Hepatocyte (in vitro differentiated cells): Measurements from ENCODE around the gene LRRC52. TPM values are rescaled to one million over a fixed set of nuclear protein-coding genes. Genes with fewer than 3 reads are reported as not detected.

ENCODE experiments used
- DNase-seq: peaks from one replicate; pipeline ENCODE4 v3.0.0-alpha.2; 2016; ENCODE audit warnings: low spot score
- H2AFZ ChIP-seq: fragments of 200-600 bp; sonication (generic); 2 replicates; pipeline ENCODE4 v1.6.0; 2016; ENCODE audit warnings: antibody characterized with exemption, mild to moderate bottlenecking
- H3K27ac ChIP-seq: fragments of 200-600 bp; sonication (generic); 2 replicates; pipeline ENCODE4 v1.5.1; 2016; ENCODE audit warnings: mild to moderate bottlenecking
- H3K27me3 ChIP-seq: fragments of 200-600 bp; sonication (generic); 2 replicates; pipeline ENCODE4 v1.6.1; 2016
- H3K36me3 ChIP-seq: fragments of 200-600 bp; sonication (generic); replicated peaks from 2 replicates; pipeline ENCODE4 v1.5.1; 2016; ENCODE audit warnings: low read depth; ENCODE audit not compliant: insufficient read depth
- H3K4me1 ChIP-seq: fragments of 200-600 bp; sonication (generic); 2 replicates; pipeline ENCODE4 v1.5.1; 2016; ENCODE audit warnings: mild to moderate bottlenecking, moderate library complexity; ENCODE audit not compliant: insufficient read depth
- H3K4me2 ChIP-seq: fragments of 200-600 bp; sonication (generic); 2 replicates; pipeline ENCODE4 v1.6.0; 2016
- H3K4me3 ChIP-seq: fragments of 200-600 bp; sonication (generic); 2 replicates; pipeline ENCODE4 v1.5.1; 2016; ENCODE audit warnings: mild to moderate bottlenecking
- H3K79me2 ChIP-seq: fragments of 200-600 bp; sonication (generic); 2 replicates; pipeline ENCODE4 v1.6.0; 2017; ENCODE audit warnings: mild to moderate bottlenecking
- H3K9me2 ChIP-seq: fragments of 200-600 bp; sonication (generic); replicated peaks from 2 replicates; pipeline ENCODE4 v1.6.0; 2017; ENCODE audit warnings: mild to moderate bottlenecking; ENCODE audit not compliant: insufficient read depth
- H3K9me3 ChIP-seq: fragments of 200-600 bp; sonication (generic); 2 replicates; pipeline ENCODE4 v1.5.1; 2016; ENCODE audit warnings: low read depth, mild to moderate bottlenecking
- H4K20me1 ChIP-seq: fragments of 200-600 bp; sonication (generic); 2 replicates; pipeline ENCODE4 v1.6.0; 2016; ENCODE audit warnings: mild to moderate bottlenecking; ENCODE audit not compliant: insufficient read depth, poor library complexity, severe bottlenecking
- CTCF ChIP-seq: fragments of 200-600 bp; sonication (generic); IDR thresholded peaks from 2 replicates; pipeline ENCODE4 v1.5.1; 2016; ENCODE audit warnings: antibody characterized with exemption, mild to moderate bottlenecking; ENCODE audit not compliant: poor library complexity
- EZH2 ChIP-seq: fragments of 200-600 bp; sonication (generic); IDR thresholded peaks from 2 replicates; pipeline ENCODE4 v1.6.1; 2016; ENCODE audit warnings: antibody characterized with exemption, mild to moderate bottlenecking, borderline replicate concordance
- EZH2phosphoT487 ChIP-seq: fragments of 200-600 bp; sonication (generic); IDR thresholded peaks from one replicate; pipeline ENCODE4 v1.6.1; 2018; ENCODE audit warnings: antibody characterized with exemption, mild to moderate bottlenecking, low read depth, moderate library complexity; ENCODE audit not compliant: unreplicated experiment, severe bottlenecking
- WGBS: methylation state at CpG from one replicate; pipeline ENCODE4 v1.1.6; 2016; ENCODE audit warnings: low lambda C conversion rate; ENCODE audit errors: missing lambda C conversion rate; 5-methylcytosine and 5-hydroxymethylcytosine counted together
- polyA plus RNA-seq: library from polyadenylated mRNA; unstranded; fragments of >200 nt; fragmentation: Nextera tagmentation; extraction: Ambion mirVana; gene quantifications from 2 replicates; pipeline ENCODE4 v1.2.1, GENCODE V29; 2016
- total RNA-seq: library from RNA; depleted of rRNA; stranded (reverse); fragments of >200 nt; gene quantifications from 2 replicates; pipeline ENCODE4 v1.2.3, GENCODE V29; 2014

The LRRC52 gene
- total and polyA plus RNA-seq, 2 experiments from 2014 or later, result not detected

GRCh38 chr1:165612062-165612461 lies 68.3 kb downstream of the LRRC52 start:
- 85% methylated on average over 3 of the region's 3 CpGs for WGBS
- no peak for DNase-seq
- no peak overlapping the region for H3K4me2 ChIP-seq
- no peaks in the 10 kb centered on the region for H3K79me2 ChIP-seq
- H3K4me1 ChIP-seq, result no peaks in the 10 kb centered on the region
- TF ChIP-seq CTCF (no peak), EZH2 (no peak), EZH2phosphoT487 (no peak)
- H3K36me3 ChIP-seq, result no peaks in the 10 kb centered on the region
- H3K27ac ChIP-seq, result no peak overlapping the region
- H3K9me2 ChIP-seq, result no peaks in the 10 kb centered on the region
- H3K4me3 ChIP-seq, result no peak overlapping the region
- H4K20me1 ChIP-seq, result no peaks in the 10 kb centered on the region
- H3K9me3 ChIP-seq, result no peaks in the 10 kb centered on the region
- H3K27me3 ChIP-seq, result no peaks in the 10 kb centered on the region
- H2AFZ ChIP-seq, result no peak overlapping the region

Other genes starting within 250 kb of the LRRC52 start
- not detected in 2 replicates for gene LMX1A, start 187.3 kb upstream of the LRRC52 start, total RNA-seq
- not detected in 2 replicates for gene LMX1A, start 187.3 kb upstream of the LRRC52 start, polyA plus RNA-seq
- 0.07 TPM in 1 of 2 replicates, not detected in the other for gene RXRG, start 98.9 kb upstream of the LRRC52 start, total RNA-seq
- 1.5 TPM in 1 of 2 replicates, not detected in the other for gene RXRG, start 98.9 kb upstream of the LRRC52 start, polyA plus RNA-seq
- 188 and 206 TPM in 2 replicates for gene MGST3, start 87.2 kb downstream of the LRRC52 start, total RNA-seq
- 470 and 478 TPM in 2 replicates for gene MGST3, start 87.2 kb downstream of the LRRC52 start, polyA plus RNA-seq
- gene ALDH9A1, start 154.6 kb downstream of the LRRC52 start, total RNA-seq, result 63.8 and 70.4 TPM in 2 replicates
- gene ALDH9A1, start 154.6 kb downstream of the LRRC52 start, polyA plus RNA-seq, result 57.1 and 58.6 TPM in 2 replicates
- gene TMCO1, start 224.9 kb downstream of the LRRC52 start, total RNA-seq, result 134 TPM in 2 replicates
- 187 and 205 TPM in 2 replicates for gene TMCO1, start 224.9 kb downstream of the LRRC52 start, polyA plus RNA-seq